Suprapubic skin (tissue), 4 donors: ENCODE results near the gene SELENOW.

Experiments used
- EP300 ChIP-seq: sonication (generic); formaldehyde crosslinking; IDR thresholded peaks from one replicate; pipeline ENCODE4 v1.6.1; 2017; ENCODE audit warnings: antibody characterized with exemption
- POLR2A ChIP-seq, 2 donors: fragments of 450-650 bp; IDR thresholded peaks; one replicate each; pipeline ENCODE4 v1.6.1; 2017; ENCODE audit warnings: antibody characterized with exemption in 2 of 2, mild to moderate bottlenecking in 2 of 2, moderate library complexity in 2 of 2
- POLR2AphosphoS5 ChIP-seq, 3 donors: sonication (generic); formaldehyde crosslinking; IDR thresholded peaks; one replicate each; pipeline ENCODE4 v1.6.1; 2017; ENCODE audit warnings: antibody characterized with exemption in 3 of 3
- TF ChIP-seq, protein P1 (sequence below), 2 donors: fragments of 200-600 bp in 1 of 2; fragments of 450-650 bp in 1 of 2; sonication (generic) in 1 of 2; IDR thresholded peaks; one replicate each; pipeline ENCODE4 v1.5.1; 2016 to 2019; ENCODE audit warnings: antibody characterized with exemption in 2 of 2, mild to moderate bottlenecking in 1 of 2, moderate library complexity in 1 of 2

DNA sequence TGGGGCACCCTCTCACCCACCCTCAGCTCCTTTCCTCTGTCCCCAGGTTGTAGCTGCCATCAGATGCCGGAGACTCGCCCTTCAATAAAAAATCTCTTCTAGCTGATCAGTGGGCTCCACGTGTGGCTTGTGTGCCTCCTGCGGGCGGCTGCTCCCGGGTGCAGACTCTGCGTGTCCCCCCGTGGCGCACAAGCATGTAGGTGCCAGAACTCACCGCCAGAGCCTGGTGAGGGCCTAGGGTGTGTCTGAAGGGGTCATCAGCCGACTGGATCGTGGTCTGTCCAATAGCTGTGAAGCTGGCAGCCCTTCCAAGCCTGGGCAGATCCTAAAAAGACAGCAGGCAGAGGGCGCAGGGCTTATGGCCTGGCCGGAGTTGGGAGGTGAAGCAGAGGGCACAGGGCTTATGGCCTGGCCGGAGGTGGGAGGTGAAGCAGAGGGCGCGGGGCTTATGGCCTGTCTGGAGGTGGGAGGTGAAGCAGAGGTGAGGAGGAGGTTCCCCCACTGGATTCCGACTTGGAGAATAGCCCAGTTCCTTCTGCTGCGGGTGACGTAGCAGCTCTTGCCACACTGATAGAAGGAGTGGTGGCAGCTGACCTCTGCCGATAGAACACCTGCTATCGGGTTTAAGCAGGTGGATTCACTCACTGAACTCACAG, 21.4 kb upstream of the SELENOW start:
- TF ChIP-seq, protein P1, sequence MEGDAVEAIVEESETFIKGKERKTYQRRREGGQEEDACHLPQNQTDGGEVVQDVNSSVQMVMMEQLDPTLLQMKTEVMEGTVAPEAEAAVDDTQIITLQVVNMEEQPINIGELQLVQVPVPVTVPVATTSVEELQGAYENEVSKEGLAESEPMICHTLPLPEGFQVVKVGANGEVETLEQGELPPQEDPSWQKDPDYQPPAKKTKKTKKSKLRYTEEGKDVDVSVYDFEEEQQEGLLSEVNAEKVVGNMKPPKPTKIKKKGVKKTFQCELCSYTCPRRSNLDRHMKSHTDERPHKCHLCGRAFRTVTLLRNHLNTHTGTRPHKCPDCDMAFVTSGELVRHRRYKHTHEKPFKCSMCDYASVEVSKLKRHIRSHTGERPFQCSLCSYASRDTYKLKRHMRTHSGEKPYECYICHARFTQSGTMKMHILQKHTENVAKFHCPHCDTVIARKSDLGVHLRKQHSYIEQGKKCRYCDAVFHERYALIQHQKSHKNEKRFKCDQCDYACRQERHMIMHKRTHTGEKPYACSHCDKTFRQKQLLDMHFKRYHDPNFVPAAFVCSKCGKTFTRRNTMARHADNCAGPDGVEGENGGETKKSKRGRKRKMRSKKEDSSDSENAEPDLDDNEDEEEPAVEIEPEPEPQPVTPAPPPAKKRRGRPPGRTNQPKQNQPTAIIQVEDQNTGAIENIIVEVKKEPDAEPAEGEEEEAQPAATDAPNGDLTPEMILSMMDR (IDR thresholded peaks at IDR 0.05): no peak
- TF ChIP-seq POLR2A (IDR thresholded peaks at IDR 0.05) (no peak), POLR2AphosphoS5 (IDR thresholded peaks at IDR 0.05) (no peak), EP300 (no peak)
